Stimulated activated CD4-positive, alpha-beta T cell treated with anti-CD3 and anti-CD28 coated beads, Interleukin-1b, Interleukin-23, amount 100 ng/mL, for 24 hours (primary cell): ENCODE measurements around the gene AIMP2.
"Not testable (repeated sequence)": the region's sequence is repeated elsewhere in the genome, so short reads cannot be mapped to it uniquely, and the experiment has no call there.

ENCODE experiments used
- DNase-seq, 4 experiments: peaks; one replicate each; pipeline ENCODE4 v3.0.0-alpha.2; 2020; ENCODE audit warnings: low read depth in 4 of 4, low spot score in 1 of 4

Gene AIMP2

DNA sequence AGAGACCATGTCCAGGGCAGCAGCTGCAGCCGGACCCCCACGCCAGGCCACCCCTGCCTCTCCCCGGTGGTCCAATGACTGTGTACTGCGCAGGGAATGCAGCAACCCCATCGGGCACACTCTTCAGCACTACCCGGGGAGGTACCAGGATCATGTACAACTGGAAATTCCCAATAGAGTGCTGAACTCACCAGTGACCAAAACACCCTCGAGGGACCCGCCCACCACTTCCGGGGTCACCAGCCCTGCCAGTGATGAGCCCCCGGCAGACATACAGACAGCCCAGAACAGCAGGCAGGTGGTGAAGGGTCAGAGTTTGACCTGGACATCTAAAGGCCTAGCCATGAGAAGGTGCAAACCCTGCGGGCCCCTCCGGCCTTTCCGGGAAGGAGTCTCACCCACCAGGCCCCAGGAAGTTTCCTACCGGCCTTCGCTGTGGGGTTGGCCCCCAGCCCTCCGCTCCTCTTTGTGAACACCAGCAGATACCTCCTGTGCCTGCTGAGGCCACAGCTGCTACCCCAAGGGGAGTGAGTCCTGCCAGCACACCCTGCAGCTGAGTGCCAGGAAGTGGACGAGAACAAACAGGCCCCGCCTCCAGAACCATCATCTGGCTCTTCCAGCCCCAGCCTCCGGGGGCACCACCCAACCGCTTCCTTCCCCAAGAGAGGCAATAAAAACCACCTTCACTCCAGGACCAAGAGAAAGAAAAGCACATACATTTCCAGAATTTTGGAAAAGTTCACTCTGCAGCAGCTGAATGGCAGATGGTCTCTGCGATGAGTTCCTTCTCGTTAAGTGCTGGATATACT lies 17.1 kb downstream of the AIMP2 start:
- DNase-seq = peak in 2 of 4 experiments; percentile 26 to 30

DNA sequence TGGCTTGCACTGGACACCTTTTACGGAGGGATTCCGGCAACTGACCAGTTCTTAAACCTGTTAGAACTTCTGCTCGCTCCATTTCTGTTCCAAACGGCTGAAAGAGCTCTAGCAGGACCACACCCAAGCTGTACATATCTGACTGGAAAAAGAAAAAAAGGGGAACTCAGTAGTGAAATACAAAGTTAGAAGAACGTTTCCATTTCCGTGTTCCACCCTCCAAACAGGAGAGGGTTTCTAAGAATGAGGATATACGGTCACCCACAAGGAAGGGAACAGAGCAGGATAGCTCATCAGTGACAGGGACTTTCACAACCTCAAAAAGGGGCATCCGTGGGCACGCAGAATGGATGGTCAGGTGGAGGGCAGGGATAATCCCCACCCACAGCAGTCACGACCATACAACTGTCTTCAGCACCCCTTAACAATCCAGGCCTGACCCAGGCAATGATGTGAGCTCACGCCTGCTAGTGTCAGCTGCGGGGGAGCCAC lies 17.8 kb downstream of the AIMP2 start:
- no peak for DNase-seq

DNA sequence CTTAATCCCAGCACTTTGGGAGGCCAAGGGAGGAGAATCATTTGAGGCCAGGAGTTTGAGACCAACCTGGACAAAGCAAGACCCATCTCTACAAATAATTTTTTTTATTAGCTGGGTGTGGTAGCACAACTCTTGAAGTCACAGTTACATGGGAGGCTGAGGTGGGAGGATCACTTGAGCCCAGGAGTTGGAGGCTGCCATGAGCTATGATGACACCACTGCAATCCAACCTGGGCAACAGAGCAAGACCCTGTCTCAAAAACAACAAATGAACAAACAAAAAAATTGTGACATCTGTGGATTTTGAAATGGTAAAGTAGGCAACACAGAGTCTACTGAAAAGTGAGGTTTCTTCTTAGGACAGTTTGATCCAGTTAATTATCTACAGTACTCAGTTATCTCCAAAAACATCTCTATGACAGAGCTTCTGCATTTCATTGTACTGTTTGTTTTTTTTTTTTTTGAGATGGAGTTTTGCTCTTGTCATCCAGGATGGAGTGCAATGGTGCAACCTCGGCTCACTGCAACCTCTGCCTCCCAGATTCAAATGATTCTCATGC lies 18.8 kb downstream of the AIMP2 start:
- no peak for DNase-seq

DNA sequence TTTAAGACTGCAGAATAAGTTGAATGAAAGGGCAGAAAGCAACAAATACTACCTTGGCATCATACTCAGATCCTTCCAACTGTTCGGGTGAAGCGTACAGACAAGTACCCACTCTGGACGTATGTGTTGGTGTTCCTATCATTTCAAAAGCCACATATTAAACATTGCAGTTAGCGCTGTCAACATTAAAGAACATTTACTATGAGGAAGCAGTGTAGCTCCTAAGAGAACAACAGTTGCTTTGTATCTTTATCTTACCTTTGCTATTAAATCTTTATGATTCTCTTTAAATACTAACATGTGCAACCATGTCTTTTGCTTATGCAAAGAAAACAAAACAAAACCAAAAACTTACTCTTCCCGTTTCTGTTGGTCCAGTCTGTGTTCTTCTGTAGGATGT lies 19.5 kb downstream of the AIMP2 start:
- no peak for DNase-seq

DNA sequence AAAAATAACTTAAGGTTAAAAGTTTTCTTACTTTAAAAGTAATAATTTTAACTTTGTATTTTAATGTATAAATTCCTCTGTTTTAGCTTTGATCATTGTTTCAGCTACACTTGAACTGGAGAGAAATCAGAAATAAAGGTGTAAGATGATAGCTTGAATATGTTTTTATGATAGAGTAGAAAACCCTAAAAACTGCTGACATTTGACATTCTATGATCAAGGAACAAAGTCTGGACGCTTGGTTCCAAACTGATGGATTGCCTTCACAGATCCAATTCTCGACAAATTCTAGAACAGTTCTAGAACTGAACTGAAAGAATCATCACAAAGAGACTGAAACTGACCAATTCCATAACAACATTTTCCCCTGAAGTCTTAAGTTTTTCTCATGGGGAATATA lies 21.9 kb downstream of the AIMP2 start, which contains the start of gene ANKRD61:
TSS of gene ANKRD61 (plus strand) at position 389 of the 400 bp plus-strand sequence. CDS start at position 389, 0 bp downstream.
- DNase-seq = no peak

DNA sequence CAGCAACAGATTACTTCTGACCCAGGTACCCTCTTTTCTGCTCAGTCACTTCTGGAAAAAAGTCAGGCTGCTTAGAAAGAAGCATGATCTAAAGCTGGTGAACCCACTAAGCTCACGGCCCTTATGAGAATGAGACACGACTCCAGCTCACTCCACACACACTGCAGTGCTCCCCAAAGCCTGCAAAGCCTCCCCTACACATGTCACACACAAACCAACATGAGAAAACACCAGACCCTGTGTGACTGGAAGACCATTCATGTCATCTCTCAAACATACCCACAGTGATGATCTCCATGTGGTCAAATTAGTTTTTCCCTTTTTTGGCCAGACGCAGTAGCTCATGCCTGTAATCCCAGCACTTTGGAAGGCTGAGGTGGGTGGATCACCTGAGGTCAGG lies 22.5 kb downstream of the AIMP2 start:
- no peak for DNase-seq

DNA sequence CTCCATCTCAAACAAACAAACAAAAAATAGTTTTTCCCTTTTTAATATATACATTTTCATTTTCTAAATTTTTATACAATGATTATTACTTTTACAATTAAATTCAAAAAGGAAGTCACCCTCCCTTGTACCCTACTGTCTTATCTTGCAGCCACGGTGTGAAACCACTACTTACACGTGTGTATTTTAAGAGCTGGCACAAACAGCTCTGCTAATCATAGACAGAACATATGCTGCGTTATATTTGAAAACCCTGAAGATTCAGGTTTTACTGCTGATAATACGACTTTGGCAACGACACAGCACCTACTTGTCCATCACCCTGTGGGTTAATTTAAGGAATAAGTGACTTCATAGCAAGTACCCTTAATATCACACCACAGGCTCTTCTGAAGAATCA lies 23.1 kb downstream of the AIMP2 start:
- no peak for DNase-seq

DNA sequence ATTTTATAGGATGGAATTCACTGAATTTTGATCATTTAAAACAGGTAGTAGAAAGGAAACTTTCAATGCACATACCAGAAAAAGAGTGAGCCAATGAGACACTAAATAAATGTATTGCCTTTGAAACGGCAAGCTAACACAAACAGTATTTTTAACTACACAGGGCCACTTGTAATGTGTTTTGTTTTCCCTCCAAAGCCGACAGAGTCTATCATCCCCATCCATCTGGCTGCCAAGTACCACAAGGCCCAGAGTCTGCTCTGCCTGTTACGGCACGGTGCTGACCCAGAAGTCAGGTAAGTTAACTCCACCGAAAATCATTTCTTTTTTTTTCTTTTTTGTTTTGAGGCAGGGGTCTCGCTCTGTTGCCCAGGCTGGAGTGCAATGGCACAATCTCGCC lies 23.6 kb downstream of the AIMP2 start:
- DNase-seq = no peak

DNA sequence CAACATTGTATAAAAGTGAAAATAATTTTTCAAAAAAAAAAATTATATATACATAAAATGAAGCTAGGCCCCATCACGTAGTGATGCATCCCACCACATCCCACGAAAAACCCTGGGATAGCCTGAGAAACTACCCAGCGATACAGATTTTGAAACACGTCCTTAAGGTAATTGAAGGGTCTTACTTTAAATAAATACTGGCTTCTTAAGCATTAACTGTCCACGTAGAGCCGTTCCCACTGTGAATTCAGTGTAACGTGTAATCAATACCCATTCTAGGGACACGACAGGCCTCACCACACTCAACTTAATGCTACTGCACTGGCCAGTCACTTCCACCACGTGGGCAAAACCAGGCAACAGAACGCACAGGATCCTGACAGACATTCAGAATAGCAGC lies 26.1 kb downstream of the AIMP2 start:
- no peak for DNase-seq

DNA sequence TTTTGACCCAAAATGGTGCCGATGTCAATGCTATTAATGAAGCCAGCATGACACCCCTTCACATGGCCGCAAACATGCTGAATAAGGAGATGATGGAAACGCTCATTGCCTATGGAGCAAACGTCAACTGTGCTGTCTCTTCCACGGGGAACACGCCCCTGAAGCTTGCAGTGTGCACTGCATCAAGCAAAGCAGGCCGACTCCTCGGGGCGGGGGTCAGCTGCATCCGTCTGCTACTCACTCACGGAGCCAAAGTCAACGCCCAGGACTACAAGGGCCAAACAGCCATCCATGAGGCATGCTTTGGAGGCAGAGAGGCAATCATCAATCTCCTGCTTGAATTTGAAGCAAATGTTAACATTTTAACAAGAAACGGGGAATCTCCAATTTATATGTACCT lies 26.6 kb downstream of the AIMP2 start:
- DNase-seq = no peak

DNA sequence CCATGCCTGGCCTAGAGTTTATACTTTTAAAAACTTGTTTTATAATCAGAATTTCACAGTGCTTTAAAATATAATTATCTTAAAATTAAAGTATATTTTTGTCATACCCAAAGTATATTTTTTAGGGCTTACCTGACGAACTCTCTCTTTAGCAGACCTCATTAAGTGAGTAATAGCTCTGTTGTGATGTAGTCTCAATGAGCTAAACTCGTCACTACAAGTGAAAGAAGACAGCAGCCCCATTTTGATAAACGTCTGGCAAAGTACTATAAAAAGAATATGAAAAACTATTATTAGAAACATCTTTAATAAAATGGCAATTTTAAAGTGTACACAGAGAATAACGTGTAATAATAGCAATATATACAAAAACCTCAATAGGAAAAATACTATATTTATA lies 40.7 kb downstream of the AIMP2 start:
- no peak for DNase-seq

DNA sequence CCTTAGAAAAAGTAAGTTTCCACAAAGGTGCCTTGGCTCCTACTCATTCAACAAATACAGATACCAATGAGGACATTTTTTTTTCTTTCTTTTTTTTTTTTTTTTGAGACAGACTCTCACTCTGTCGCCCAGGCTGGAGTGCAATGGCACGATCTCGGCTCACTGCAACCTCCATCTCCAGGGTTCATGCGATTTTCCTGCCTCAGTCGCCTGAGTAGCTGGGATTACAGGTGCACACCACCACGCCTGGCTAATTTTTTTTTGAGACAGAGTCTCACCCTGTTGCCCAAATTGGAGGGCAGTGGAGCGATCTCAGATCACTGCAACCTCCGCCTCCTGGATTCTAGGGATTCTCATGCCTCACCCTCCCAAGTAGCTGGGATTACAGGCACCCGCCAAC lies 42.1 kb downstream of the AIMP2 start:
- not testable (repeated sequence) for DNase-seq

DNA sequence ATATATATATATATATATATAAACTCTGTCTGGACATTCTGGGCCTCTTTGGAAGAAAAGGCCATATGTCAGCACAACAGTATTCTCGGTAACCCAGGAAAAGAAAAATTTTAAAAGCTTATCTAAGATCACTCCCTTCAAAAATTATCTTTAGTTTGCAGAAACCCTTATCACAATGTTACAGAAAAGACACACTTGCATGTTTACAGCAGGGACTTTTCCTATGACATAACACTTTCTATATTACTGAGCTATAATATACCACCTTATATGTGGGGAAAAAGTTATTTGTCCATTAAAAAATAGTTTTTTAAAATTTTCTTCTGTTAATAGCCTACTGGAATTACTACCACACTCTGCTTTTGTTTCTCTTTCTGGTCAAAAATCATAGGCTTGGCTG lies 47.5 kb downstream of the AIMP2 start:
- no peak for DNase-seq

DNA sequence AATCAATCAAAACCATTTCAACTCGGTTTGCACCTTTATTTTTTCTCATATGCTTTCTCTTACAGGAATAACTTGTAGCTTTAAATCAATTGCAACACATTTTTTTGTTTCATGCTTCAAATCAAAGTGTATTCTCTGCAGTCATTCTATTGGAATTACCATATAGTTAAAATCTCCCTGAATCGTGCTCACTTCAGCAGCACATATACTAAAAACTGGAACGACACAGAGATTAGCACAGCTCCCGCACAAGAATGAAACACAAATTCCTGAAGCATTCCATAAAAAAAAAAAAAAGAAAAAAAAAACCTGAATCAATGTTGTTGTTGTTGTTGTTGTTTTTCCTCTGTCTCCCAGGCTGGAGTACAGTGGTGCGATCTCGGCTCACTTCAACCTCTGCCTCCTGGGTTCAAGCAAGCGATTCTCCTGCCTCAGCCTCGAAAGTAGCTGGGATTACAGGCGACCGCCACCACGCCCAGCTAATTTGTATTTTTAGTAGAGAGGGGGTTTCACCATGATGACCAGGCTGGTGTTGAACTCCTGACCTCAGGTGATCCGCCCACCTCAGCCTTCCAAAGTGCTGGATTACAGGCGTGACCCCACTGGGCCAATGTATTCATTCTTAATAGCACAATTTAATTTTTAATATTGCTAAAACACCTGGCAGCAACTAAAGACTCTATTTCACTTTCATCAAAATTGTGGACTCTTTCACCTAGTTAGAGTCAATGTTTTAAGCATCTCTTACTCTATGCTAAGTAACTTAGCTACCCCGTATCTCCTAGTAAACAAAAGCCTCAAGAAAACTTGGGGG lies 48.5 kb downstream of the AIMP2 start:
- DNase-seq = no peak

DNA sequence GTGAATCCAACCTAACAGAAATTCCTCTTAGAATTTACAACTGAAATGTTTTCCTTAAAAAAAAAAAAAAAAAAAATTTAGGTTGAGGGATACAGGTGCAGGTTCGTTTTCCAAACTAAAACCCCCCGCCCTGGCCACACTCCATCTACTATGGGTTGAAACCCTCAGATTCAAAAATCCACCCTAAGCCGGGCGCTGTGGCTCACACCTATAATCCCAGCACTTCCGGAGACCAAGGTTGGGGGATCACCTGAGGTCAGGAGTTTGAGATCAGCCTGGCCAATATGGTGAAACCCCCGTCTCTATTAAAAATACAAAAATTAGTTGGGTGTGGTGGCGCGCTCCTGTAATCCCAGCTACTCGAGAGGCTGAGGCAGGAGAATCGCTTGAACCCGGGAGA lies 50.9 kb downstream of the AIMP2 start:
- not testable (repeated sequence) for DNase-seq

DNA sequence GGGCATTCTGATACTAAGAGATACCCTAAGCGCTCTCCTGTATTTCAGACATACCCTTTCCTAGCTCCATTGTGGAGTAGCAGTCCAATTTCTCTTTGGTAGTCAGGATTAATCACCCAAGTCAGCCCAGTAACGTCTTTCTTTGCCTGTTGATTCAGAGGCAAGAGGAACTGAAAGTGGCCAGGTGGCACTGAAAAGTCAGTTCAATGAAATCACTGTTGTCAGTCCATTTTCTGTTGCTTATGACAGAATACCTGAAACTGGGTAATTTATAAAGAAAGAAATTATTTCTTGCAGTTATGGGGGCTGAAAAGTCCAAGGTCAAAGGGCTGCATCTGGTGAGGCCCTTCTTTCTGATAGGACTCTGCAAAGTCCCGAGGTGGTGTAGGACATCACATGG lies 62.3 kb downstream of the AIMP2 start:
- DNase-seq = no peak
